Gastroesophageal sphincter (tissue), 4 donors: Measurements from ENCODE around the gene SPAAR. TPM values are rescaled to one million over a fixed set of nuclear protein-coding genes. Genes with fewer than 3 reads are reported as not detected.
"Not testable (repeated sequence)": the region's sequence is repeated elsewhere in the genome, so short reads cannot be mapped to it uniquely, and the experiment has no call there.

Experiments
- ATAC-seq: fragments of 150-250 bp; one replicate; pipeline ENCODE4 v1.9.1; 2016; ENCODE audit warnings: mild to moderate bottlenecking, moderate library complexity
- H3K27ac ChIP-seq, 4 donors: fragments of 200-600 bp; sonication (generic) in 3 of 4; 1 replicate in 3 of 4; 2 replicates in 1 of 4; pipeline ENCODE4 v1.5.1; 2016 to 2019
- H3K27me3 ChIP-seq: fragments of 200-600 bp; sonication (generic); one replicate; pipeline ENCODE4 v1.5.1; 2019
- H3K36me3 ChIP-seq, 2 donors: fragments of 200-600 bp; sonication (generic); one replicate each; pipeline ENCODE4 v1.5.1; 2019; ENCODE audit warnings: control low read depth in 1 of 2
- H3K4me1 ChIP-seq, 3 donors: fragments of 200-600 bp; sonication (generic); 1 replicate in 2 of 3; 2 replicates in 1 of 3; pipeline ENCODE4 v1.5.1; 2016 to 2019; ENCODE audit warnings: control low read depth in 2 of 3
- H3K4me3 ChIP-seq, 2 donors: fragments of 200-600 bp; sonication (generic); one replicate each; pipeline ENCODE4 v1.5.1; 2019; ENCODE audit warnings: mild to moderate bottlenecking in 1 of 2, moderate library complexity in 1 of 2
- H3K9me3 ChIP-seq, 3 donors: fragments of 200-600 bp; sonication (generic); one replicate each; pipeline ENCODE4 v1.5.1; 2017 to 2019; ENCODE audit warnings: control low read depth in 2 of 3
- EP300 ChIP-seq: sonication (generic); formaldehyde crosslinking; IDR thresholded peaks from one replicate; pipeline ENCODE4 v1.6.1; 2017; ENCODE audit warnings: antibody characterized with exemption, mild to moderate bottlenecking
- POLR2A ChIP-seq, 2 donors: fragments of 450-650 bp; IDR thresholded peaks; one replicate each; pipeline ENCODE4 v1.6.1; 2017; ENCODE audit warnings: antibody characterized with exemption in 2 of 2, mild to moderate bottlenecking in 2 of 2, moderate library complexity in 1 of 2
- POLR2AphosphoS5 ChIP-seq: sonication (generic); formaldehyde crosslinking; IDR thresholded peaks from one replicate; pipeline ENCODE4 v1.6.1; 2017; ENCODE audit warnings: antibody characterized with exemption
- whole genome bisulfite sequencing, 2 donors: methylation state at CpG; one replicate each; pipeline ENCODE4 v1.1.5; 2018; ENCODE audit warnings: low coverage in 1 of 2; 5-methylcytosine and 5-hydroxymethylcytosine counted together
- total RNA-seq, 4 donors: library from RNA; depleted of rRNA; stranded (reverse); fragments of >200 nt; gene quantifications; one replicate each; pipeline ENCODE4 v1.1.0, GENCODE V29; 2016
- TF ChIP-seq, protein P1 (sequence below), 4 experiments: fragments of 200-600 bp in 2 of 4; fragments of 450-650 bp in 2 of 4; sonication (generic) in 1 of 4; IDR thresholded peaks; one replicate each; pipeline ENCODE4 v1.5.1; 2017 to 2019; ENCODE audit warnings: antibody characterized with exemption in 4 of 4, mild to moderate bottlenecking in 2 of 4, moderate library complexity in 2 of 4

SPAAR gene
- total RNA-seq, 4 donors from 2014 or later, result 0.62 to 5.5 (median 2.6) TPM

DNA sequence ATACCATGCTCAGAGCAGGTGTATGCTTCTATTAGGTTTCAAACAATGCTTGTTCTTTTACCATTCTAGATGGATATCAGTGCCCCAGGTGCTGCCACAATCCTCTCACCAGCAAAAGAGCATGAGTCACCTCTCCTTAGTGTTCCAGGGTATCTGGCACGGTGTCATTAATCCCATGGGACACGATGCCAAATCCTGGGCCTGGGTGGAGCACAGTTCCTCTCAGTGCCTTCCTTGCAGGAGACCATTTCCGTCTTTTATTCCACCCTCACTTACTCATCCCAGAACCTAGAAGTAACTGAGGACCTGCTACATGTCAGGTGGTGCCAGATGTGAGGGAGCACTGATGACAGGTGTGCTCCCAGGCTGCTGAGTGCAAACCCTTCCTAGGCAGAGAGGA is 37.7 kb upstream of the SPAAR start:
- 53 to 71% methylated on average over 2 to 3 of the region's 3 CpGs for WGBS, 2 donors
- H3K36me3 ChIP-seq, result no peaks in the 10 kb centered on the region
- TF ChIP-seq EP300, result no peak
- TF ChIP-seq, protein P1, sequence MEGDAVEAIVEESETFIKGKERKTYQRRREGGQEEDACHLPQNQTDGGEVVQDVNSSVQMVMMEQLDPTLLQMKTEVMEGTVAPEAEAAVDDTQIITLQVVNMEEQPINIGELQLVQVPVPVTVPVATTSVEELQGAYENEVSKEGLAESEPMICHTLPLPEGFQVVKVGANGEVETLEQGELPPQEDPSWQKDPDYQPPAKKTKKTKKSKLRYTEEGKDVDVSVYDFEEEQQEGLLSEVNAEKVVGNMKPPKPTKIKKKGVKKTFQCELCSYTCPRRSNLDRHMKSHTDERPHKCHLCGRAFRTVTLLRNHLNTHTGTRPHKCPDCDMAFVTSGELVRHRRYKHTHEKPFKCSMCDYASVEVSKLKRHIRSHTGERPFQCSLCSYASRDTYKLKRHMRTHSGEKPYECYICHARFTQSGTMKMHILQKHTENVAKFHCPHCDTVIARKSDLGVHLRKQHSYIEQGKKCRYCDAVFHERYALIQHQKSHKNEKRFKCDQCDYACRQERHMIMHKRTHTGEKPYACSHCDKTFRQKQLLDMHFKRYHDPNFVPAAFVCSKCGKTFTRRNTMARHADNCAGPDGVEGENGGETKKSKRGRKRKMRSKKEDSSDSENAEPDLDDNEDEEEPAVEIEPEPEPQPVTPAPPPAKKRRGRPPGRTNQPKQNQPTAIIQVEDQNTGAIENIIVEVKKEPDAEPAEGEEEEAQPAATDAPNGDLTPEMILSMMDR (IDR thresholded peaks at IDR 0.05), result no peak
- no peak for TF ChIP-seq POLR2AphosphoS5
- no peak for TF ChIP-seq POLR2A (IDR thresholded peaks at IDR 0.05)
- no peaks in the 10 kb centered on the region for H3K4me1 ChIP-seq
- no peak overlapping the region for H3K4me3 ChIP-seq
- H3K9me3 ChIP-seq, result no peaks in the 10 kb centered on the region
- no peak overlapping the region for H3K27ac ChIP-seq
- H3K27me3 ChIP-seq, result peaks cover 8% of the 10 kb centered on the region
- ATAC-seq, result no peak

GRCh38 chr9:35872505-35872904 is 36.8 kb upstream of the SPAAR start:
- 40 to 63% methylated on average over 3 of the region's 3 CpGs for WGBS, 2 donors
- TF ChIP-seq POLR2AphosphoS5 (no peak), POLR2A (IDR thresholded peaks at IDR 0.05) (no peak), EP300 (no peak)
- TF ChIP-seq, protein P1 (IDR thresholded peaks at IDR 0.05), result no peak

GRCh38 chr9:35882263-35882848 is 26.9 kb upstream of the SPAAR start:
- 0 to 3% methylated on average over 3 to 4 of the region's 4 CpGs for WGBS, 2 donors
- no peak overlapping the region for H3K4me3 ChIP-seq
- no peaks in the 10 kb centered on the region for H3K36me3 ChIP-seq
- H3K27ac ChIP-seq, result no peak overlapping the region
- no peaks in the 10 kb centered on the region for H3K4me1 ChIP-seq
- no peaks in the 10 kb centered on the region for H3K27me3 ChIP-seq
- ATAC-seq, result peak; percentile 73
- no peak for TF ChIP-seq POLR2AphosphoS5
- TF ChIP-seq, protein P1 (IDR thresholded peaks at IDR 0.05), result peak; percentile 91 to 97 (median 93)
- peaks cover 0 to 3% (median 0%) of the 10 kb centered on the region in 3 donors for H3K9me3 ChIP-seq

More at GRCh38 chr9:35872505-35872904, 36.8 kb upstream of the SPAAR start:
- no peak for ATAC-seq
- Histone ChIP-seq H3K27ac (no peak overlapping the region), H3K4me3 (no peak overlapping the region), H3K36me3 (no peaks in the 10 kb centered on the region), H3K9me3 (peaks cover 0 to 2% (median 0%) of the 10 kb centered on the region in 3 donors), H3K4me1 (no peaks in the 10 kb centered on the region), H3K27me3 (peaks cover 5% of the 10 kb centered on the region)

DNA sequence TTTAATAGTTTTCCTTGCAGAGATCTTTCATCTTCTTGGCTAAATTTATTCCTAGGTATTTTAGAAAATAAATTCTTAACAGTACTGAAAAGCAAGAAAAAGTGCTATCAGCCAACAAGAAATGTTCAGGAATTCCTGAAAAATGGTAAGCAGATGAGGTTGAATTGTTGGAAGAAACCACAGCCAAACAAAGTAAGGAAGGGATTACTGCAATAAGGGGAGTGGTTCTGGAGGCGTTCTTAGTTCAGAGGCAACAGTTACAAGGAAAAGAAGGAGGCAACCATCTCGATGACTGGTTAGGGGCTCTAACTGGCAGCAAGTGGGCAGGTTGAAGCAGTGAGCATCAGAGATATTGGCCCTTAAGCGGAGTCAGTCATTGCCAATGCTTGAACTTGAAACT is 26.3 kb upstream of the SPAAR start:
- ATAC-seq, result no peak
- no peaks in the 10 kb centered on the region for H3K36me3 ChIP-seq
- 56 to 74% methylated on average over 3 of the region's 3 CpGs for WGBS, 2 donors

DNA sequence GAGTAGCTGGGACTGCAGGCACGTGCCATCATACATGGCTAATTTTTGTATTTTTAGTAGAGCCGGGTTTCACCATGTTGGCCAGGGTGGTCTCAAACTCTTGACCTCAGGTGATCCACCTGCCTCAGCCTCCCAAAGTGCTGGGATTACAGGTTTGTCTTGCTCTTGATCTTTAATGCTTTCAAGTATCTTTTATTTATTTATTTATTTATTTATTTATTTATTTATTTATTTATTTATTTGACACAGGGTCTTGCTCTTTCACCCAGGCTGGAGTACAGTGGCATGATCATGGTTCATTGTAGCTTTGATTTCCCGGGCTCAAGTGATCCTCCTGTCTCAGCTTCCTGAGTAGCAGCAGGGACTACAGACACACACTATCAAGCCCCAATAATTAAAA is 24.4 kb upstream of the SPAAR start:
- not testable (repeated sequence) for ATAC-seq, H3K27me3 ChIP-seq, H3K4me1 ChIP-seq, H3K4me3 ChIP-seq, H3K27ac ChIP-seq, H3K36me3 ChIP-seq, H3K9me3 ChIP-seq
- 79 to 90% methylated on average over 2 to 3 of the region's 3 CpGs for WGBS, 2 donors

More for the DNA sequence above, 26.3 kb upstream of the SPAAR start:
- Histone ChIP-seq H3K4me3 (no peak overlapping the region), H3K27ac (no peak overlapping the region), H3K4me1 (no peaks in the 10 kb centered on the region), H3K9me3 (no peaks in the 10 kb centered on the region), H3K27me3 (no peaks in the 10 kb centered on the region)
- TF ChIP-seq EP300, result no peak

GRCh38 chr9:35891646-35892045 is 17.6 kb upstream of the SPAAR start:
- 77 to 95% methylated on average over 3 of the region's 3 CpGs for WGBS, 2 donors
- no peak for ATAC-seq
- Histone ChIP-seq H3K4me1 (no peaks in the 10 kb centered on the region), H3K27ac (no peak overlapping the region), H3K36me3 (no peaks in the 10 kb centered on the region), H3K9me3 (no peaks in the 10 kb centered on the region), H3K27me3 (peaks cover 21% of the 10 kb centered on the region), H3K4me3 (no peak overlapping the region)
- no peak for TF ChIP-seq EP300
- no peak for TF ChIP-seq POLR2A (IDR thresholded peaks at IDR 0.05)
- TF ChIP-seq, protein P1 (IDR thresholded peaks at IDR 0.05), result no peak
- TF ChIP-seq POLR2AphosphoS5, result no peak
